Thyroid gland (tissue), 4 donors: ENCODE results near the gene FXN. TPM values are rescaled to one million over a fixed set of nuclear protein-coding genes. Genes with fewer than 3 reads are reported as not detected.
A peak's percentile ranks its signal among the peaks of the same experiment; 100 is the strongest.

ENCODE experiments used
- DNase-seq, 2 donors: peaks; one replicate each; pipeline ENCODE4 v3.0.0-alpha.2; 2019
- H3K27ac ChIP-seq, 3 donors: fragments of 200-600 bp; sonication (generic); 1 replicate in 2 of 3; 2 replicates in 1 of 3; pipeline ENCODE4 v1.5.1; 2016 to 2019; ENCODE audit warnings: mild to moderate bottlenecking in 1 of 3, moderate library complexity in 1 of 3
- H3K27me3 ChIP-seq: fragments of 200-600 bp; sonication (generic); one replicate; pipeline ENCODE4 v1.5.1; 2019
- H3K36me3 ChIP-seq, 2 donors: fragments of 200-600 bp; sonication (generic); one replicate each; pipeline ENCODE4 v1.5.1; 2016 to 2019
- H3K4me1 ChIP-seq, 2 donors: fragments of 200-600 bp; sonication (generic); one replicate each; pipeline ENCODE4 v1.5.1; 2017 to 2019
- H3K4me3 ChIP-seq, 3 donors: fragments of 200-600 bp; sonication (generic); replicated peaks in 1 of 3; 1 replicate in 2 of 3; 2 replicates in 1 of 3; pipeline ENCODE4 v1.5.1; 2016; ENCODE audit warnings: mild to moderate bottlenecking in 1 of 3
- H3K9me3 ChIP-seq: fragments of 200-600 bp; sonication (generic); one replicate; pipeline ENCODE4 v1.5.1; 2017
- POLR2A ChIP-seq, 2 donors: fragments of 450-650 bp; IDR thresholded peaks; one replicate each; pipeline ENCODE4 v1.6.1; 2017; ENCODE audit warnings: antibody characterized with exemption in 2 of 2, mild to moderate bottlenecking in 2 of 2, moderate library complexity in 1 of 2
- WGBS, 2 donors: methylation state at CpG; one replicate each; pipeline ENCODE4 v1.1.5; 2017; 5-methylcytosine and 5-hydroxymethylcytosine counted together
- intact Hi-C: fragments of 100-400 bp; cut with DNase I; formaldehyde crosslinking; loops from one replicate; pipeline ENCODE4 v1.15.1; 2023
- small RNA-seq: library from RNA; depleted of rRNA; stranded (forward); fragments of <200 nt; gene quantifications from one replicate; pipeline ENCODE3, GENCODE V24; 2016
- total RNA-seq, 4 donors: library from RNA; depleted of rRNA; stranded (reverse); fragments of >200 nt; gene quantifications; one replicate each; pipeline ENCODE4 v1.2.3, GENCODE V29; 2016
- TF ChIP-seq, protein P1 (sequence below), 6 experiments: fragments of 200-600 bp in 3 of 6; fragments of 450-650 bp in 3 of 6; sonication (generic) in 3 of 6; IDR thresholded peaks; one replicate each; pipeline ENCODE4 v1.5.1; 2016 to 2019; ENCODE audit warnings: antibody characterized with exemption in 6 of 6, mild to moderate bottlenecking in 2 of 6, inconsistent platforms in 1 of 6, moderate library complexity in 1 of 6

Gene FXN
- total RNA-seq, 4 donors from 2014 or later = 10.6 to 11.4 (median 11.1) TPM

DNA sequence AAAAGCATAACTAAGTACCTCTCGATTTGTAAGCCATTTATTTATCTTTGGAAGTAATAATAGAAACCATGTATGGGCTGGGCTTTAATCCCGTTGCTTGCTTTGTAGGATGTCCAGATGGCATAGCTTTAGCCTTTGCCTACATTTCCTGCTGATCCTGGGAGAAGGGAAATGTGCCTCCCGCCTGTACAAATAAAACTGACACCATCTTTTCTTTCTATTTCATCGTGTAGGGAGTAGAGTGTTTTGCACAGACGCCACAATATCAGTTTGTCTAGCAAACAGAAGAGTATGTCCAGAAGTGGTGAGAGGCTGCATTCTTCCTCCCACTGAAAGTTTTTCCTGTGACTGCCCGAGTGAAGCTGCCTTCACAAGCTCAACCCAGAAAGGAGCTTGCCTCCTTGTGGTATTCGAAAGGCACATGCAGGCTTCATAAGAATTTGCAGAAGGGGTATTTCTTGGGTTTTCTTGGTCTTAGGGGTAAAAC is 113.8 kb downstream of the FXN start:
- TF ChIP-seq, protein P1, sequence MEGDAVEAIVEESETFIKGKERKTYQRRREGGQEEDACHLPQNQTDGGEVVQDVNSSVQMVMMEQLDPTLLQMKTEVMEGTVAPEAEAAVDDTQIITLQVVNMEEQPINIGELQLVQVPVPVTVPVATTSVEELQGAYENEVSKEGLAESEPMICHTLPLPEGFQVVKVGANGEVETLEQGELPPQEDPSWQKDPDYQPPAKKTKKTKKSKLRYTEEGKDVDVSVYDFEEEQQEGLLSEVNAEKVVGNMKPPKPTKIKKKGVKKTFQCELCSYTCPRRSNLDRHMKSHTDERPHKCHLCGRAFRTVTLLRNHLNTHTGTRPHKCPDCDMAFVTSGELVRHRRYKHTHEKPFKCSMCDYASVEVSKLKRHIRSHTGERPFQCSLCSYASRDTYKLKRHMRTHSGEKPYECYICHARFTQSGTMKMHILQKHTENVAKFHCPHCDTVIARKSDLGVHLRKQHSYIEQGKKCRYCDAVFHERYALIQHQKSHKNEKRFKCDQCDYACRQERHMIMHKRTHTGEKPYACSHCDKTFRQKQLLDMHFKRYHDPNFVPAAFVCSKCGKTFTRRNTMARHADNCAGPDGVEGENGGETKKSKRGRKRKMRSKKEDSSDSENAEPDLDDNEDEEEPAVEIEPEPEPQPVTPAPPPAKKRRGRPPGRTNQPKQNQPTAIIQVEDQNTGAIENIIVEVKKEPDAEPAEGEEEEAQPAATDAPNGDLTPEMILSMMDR (IDR thresholded peaks at IDR 0.05) = peak in 5 of 6 experiments; percentile 30 to 82 (median 55)
- peak in 1 of 2 donors; percentile 40 for TF ChIP-seq POLR2A (IDR thresholded peaks at IDR 0.05)
- Histone ChIP-seq H3K36me3 (no peaks in the 10 kb centered on the region), H3K27me3 (no peaks in the 10 kb centered on the region), H3K4me3 (no peak overlapping the region), H3K9me3 (no peaks in the 10 kb centered on the region), H3K4me1 (peaks cover 42 to 54% of the 10 kb centered on the region in 2 donors), H3K27ac (peak overlapping the region; percentile 86 to 90 (median 89))
- WGBS, 2 donors = 5 to 8% methylated on average over 7 of the region's 7 CpGs
- intact Hi-C loops = no loop called here
- peak; percentile 74 to 75 for DNase-seq

Small RNA genes lying within 50 kb of the gene (small RNA-seq; reads per million reads assigned to genes)
- not detected for gene AL162730.1

Other genes with a start within 250 kb of the FXN start
- gene PRKACG, start 21.6 kb upstream of the FXN start, total RNA-seq = not detected
- 100 to 1,000 TPM; 200 to 266 (median 232) TPM for gene TJP2, start 138.5 kb downstream of the FXN start, total RNA-seq